Measurements from ENCODE around the gene RAB31.

Gene RAB31

GRCh38 chr18:9849407-9850283, 141.5 kb downstream of the RAB31 start:
- TF ChIP-seq CTCF (IDR thresholded peaks at IDR 0.05): no peak

GRCh38 chr18:9850309-9850708, 142.2 kb downstream of the RAB31 start:
- no peak for TF ChIP-seq CTCF (IDR thresholded peaks at IDR 0.05)

- no peak for TF ChIP-seq CTCF (IDR thresholded peaks at IDR 0.05)
These were observed 143.4 kb downstream of the RAB31 start for GRCh38 chr18:9851511-9851910.

- TF ChIP-seq CTCF (IDR thresholded peaks at IDR 0.05): no peak
These were observed 144.4 kb downstream of the RAB31 start for GRCh38 chr18:9852266-9853081.

GRCh38 chr18:9854801-9855676, 146.9 kb downstream of the RAB31 start:
- no peak for TF ChIP-seq CTCF (IDR thresholded peaks at IDR 0.05)

GRCh38 chr18:9855681-9856080, 147.6 kb downstream of the RAB31 start:
- TF ChIP-seq CTCF (IDR thresholded peaks at IDR 0.05): no peak

- TF ChIP-seq CTCF (IDR thresholded peaks at IDR 0.05): no peak
These were observed 148.0 kb downstream of the RAB31 start for GRCh38 chr18:9856092-9856491.
